ENCODE measurements around the gene MAP4K2.
"Not testable (repeated sequence)": the region's sequence is repeated elsewhere in the genome, so short reads cannot be mapped to it uniquely, and the experiment has no call there.

The MAP4K2 gene

GRCh38 chr11:64803158-64803845, at the start of gene MAP4K2:
MAP4K2 (minus strand) TSS chr11:64803214; CDS start chr11:64803149, 65 bp downstream.
- DNase-seq (ENCODE audit: extremely low read depth in 1 of 2, low read depth in 1 of 2): peak; percentile 71 to 78

- no peak for DNase-seq (ENCODE audit: extremely low read depth in 1 of 2, low read depth in 1 of 2)
Measured at GRCh38 chr11:64851831-64852351, 48.9 kb upstream of the MAP4K2 start.

- DNase-seq (ENCODE audit: extremely low read depth in 1 of 2, low read depth in 1 of 2): peak; percentile 59 to 60
Measured at GRCh38 chr11:64850979-64851567, 48.1 kb upstream of the MAP4K2 start.

- no peak for DNase-seq (ENCODE audit: extremely low read depth in 1 of 2, low read depth in 1 of 2)
Measured at GRCh38 chr11:64849598-64850356, 46.8 kb upstream of the MAP4K2 start.

GRCh38 chr11:64848826-64849597, 46.0 kb upstream of the MAP4K2 start:
- no peak for DNase-seq (ENCODE audit: extremely low read depth in 1 of 2, low read depth in 1 of 2)

GRCh38 chr11:64848214-64848825, 45.3 kb upstream of the MAP4K2 start:
- no peak for DNase-seq (ENCODE audit: extremely low read depth in 1 of 2, low read depth in 1 of 2)

GRCh38 chr11:64846998-64847666, 44.1 kb upstream of the MAP4K2 start:
- peak; percentile 69 to 85 for DNase-seq (ENCODE audit: extremely low read depth in 1 of 2, low read depth in 1 of 2)

- DNase-seq (ENCODE audit: extremely low read depth in 1 of 2, low read depth in 1 of 2): not testable (repeated sequence)
Measured at GRCh38 chr11:64845776-64846129, 42.7 kb upstream of the MAP4K2 start.

- DNase-seq (ENCODE audit: extremely low read depth in 1 of 2, low read depth in 1 of 2): no peak
Measured at GRCh38 chr11:64845129-64845775, 42.2 kb upstream of the MAP4K2 start.

- peak in 1 of 2 donors; percentile 35 for DNase-seq (ENCODE audit: extremely low read depth in 1 of 2, low read depth in 1 of 2)
Measured at GRCh38 chr11:64844330-64845128, 41.5 kb upstream of the MAP4K2 start, which contains the start of gene CDC42BPG. CDC42BPG (minus strand) TSS chr11:64844653; CDS start chr11:64844569, 84 bp downstream.

GRCh38 chr11:64843686-64844329, 40.8 kb upstream of the MAP4K2 start:
- DNase-seq (ENCODE audit: extremely low read depth in 1 of 2, low read depth in 1 of 2): no peak

- DNase-seq (ENCODE audit: extremely low read depth in 1 of 2, low read depth in 1 of 2): no peak
Measured at GRCh38 chr11:64842851-64843685, 40.1 kb upstream of the MAP4K2 start.

- DNase-seq (ENCODE audit: extremely low read depth in 1 of 2, low read depth in 1 of 2): no peak
Measured at GRCh38 chr11:64842366-64842759, 39.3 kb upstream of the MAP4K2 start.

GRCh38 chr11:64841592-64842365, 38.8 kb upstream of the MAP4K2 start:
- DNase-seq (ENCODE audit: extremely low read depth in 1 of 2, low read depth in 1 of 2): no peak

- DNase-seq (ENCODE audit: extremely low read depth in 1 of 2, low read depth in 1 of 2): no peak
Measured at GRCh38 chr11:64839887-64840782, 37.1 kb upstream of the MAP4K2 start.

Data from stimulated activated CD8-positive, alpha-beta memory T cell treated with anti-CD3 and anti-CD28 coated beads, Interleukin-7, amount 100 ng/mL, for 48 hours (primary cell).